ENCODE results near the gene HS3ST3A1.
"Not testable (repeated sequence)": the region's sequence is repeated elsewhere in the genome, so short reads cannot be mapped to it uniquely, and the experiment has no call there.

Gene HS3ST3A1

GRCh38 chr17:13510062-13510461 lies 91.7 kb downstream of the HS3ST3A1 start:
- in situ Hi-C loops (cut with HindIII; ENCODE audit: low sequenced_read_pairs) = no loop called here
- no peak overlapping the region for H3K4me3 ChIP-seq (ENCODE audit: low read depth, low read length)
- no peak for TF ChIP-seq CTCF (IDR thresholded peaks at IDR 0.05; ENCODE audit: low read depth, low read length, missing control alignments)
- DNase-seq (ENCODE audit: low read depth) = no peak

- no peak for TF ChIP-seq CTCF (IDR thresholded peaks at IDR 0.05; ENCODE audit: low read depth, low read length, missing control alignments)
- DNase-seq (ENCODE audit: low read depth) = no peak
- H3K4me3 ChIP-seq (ENCODE audit: low read depth, low read length) = no peak overlapping the region
- in situ Hi-C loops (cut with HindIII; ENCODE audit: low sequenced_read_pairs) = no loop called here
Measured at GRCh38 chr17:13509527-13509926, 92.2 kb downstream of the HS3ST3A1 start.

- TF ChIP-seq CTCF (IDR thresholded peaks at IDR 0.05; ENCODE audit: low read depth, low read length, missing control alignments) = no peak
- in situ Hi-C loops (cut with HindIII; ENCODE audit: low sequenced_read_pairs) = no loop called here
- no peak overlapping the region for H3K4me3 ChIP-seq (ENCODE audit: low read depth, low read length)
- DNase-seq (ENCODE audit: low read depth) = no peak
Measured at GRCh38 chr17:13508896-13509295, 92.8 kb downstream of the HS3ST3A1 start.

GRCh38 chr17:13503526-13503925 lies 98.2 kb downstream of the HS3ST3A1 start:
- no peak for TF ChIP-seq CTCF (IDR thresholded peaks at IDR 0.05; ENCODE audit: low read depth, low read length, missing control alignments)
- no peak for DNase-seq (ENCODE audit: low read depth)
- in situ Hi-C loops (cut with HindIII; ENCODE audit: low sequenced_read_pairs) = no loop called here
- H3K4me3 ChIP-seq (ENCODE audit: low read depth, low read length) = no peak overlapping the region

GRCh38 chr17:13502263-13502662 lies 99.5 kb downstream of the HS3ST3A1 start:
- in situ Hi-C loops (cut with HindIII; ENCODE audit: low sequenced_read_pairs) = no loop called here
- no peak overlapping the region for H3K4me3 ChIP-seq (ENCODE audit: low read depth, low read length)
- no peak for TF ChIP-seq CTCF (IDR thresholded peaks at IDR 0.05; ENCODE audit: low read depth, low read length, missing control alignments)
- DNase-seq (ENCODE audit: low read depth) = no peak

GRCh38 chr17:13500947-13501346 lies 100.8 kb downstream of the HS3ST3A1 start:
- no peak overlapping the region for H3K4me3 ChIP-seq (ENCODE audit: low read depth, low read length)
- in situ Hi-C loops (cut with HindIII; ENCODE audit: low sequenced_read_pairs) = no loop called here
- TF ChIP-seq CTCF (IDR thresholded peaks at IDR 0.05; ENCODE audit: low read depth, low read length, missing control alignments) = no peak
- DNase-seq (ENCODE audit: low read depth) = no peak

- no peak overlapping the region for H3K4me3 ChIP-seq (ENCODE audit: low read depth, low read length)
- in situ Hi-C loops (cut with HindIII; ENCODE audit: low sequenced_read_pairs) = no loop called here
- TF ChIP-seq CTCF (IDR thresholded peaks at IDR 0.05; ENCODE audit: low read depth, low read length, missing control alignments) = no peak
- no peak for DNase-seq (ENCODE audit: low read depth)
Measured at GRCh38 chr17:13498184-13498583, 103.5 kb downstream of the HS3ST3A1 start.

- H3K4me3 ChIP-seq (ENCODE audit: low read depth, low read length); in situ Hi-C loops (cut with HindIII; ENCODE audit: low sequenced_read_pairs); DNase-seq (ENCODE audit: low read depth): not testable (repeated sequence)
Measured at GRCh38 chr17:13496553-13497056, 105.1 kb downstream of the HS3ST3A1 start.
